GM18951 (cell line): ENCODE results near the gene CRBN.

ENCODE experiments used
- POLR2A ChIP-seq: IDR thresholded peaks from 4 replicates; pipeline ENCODE4 v1.6.1; 2011; ENCODE audit warnings: mild to moderate bottlenecking; ENCODE audit not compliant: insufficient read length, insufficient read depth; ENCODE audit errors: extremely low read depth
- in situ Hi-C: fragments of 300-500 bp; cut with MboI; formaldehyde crosslinking; loops from one replicate; pipeline ENCODE4 v1.12.0; 2022; ENCODE audit warnings: low sequenced_read_pairs, mixed read lengths, inconsistent platforms; ENCODE audit not compliant: unreplicated experiment

Gene CRBN

GRCh38 chr3:3154879-3155610 lies 24.4 kb downstream of the CRBN start:
- in situ Hi-C loops = no loop called here
- no peak for TF ChIP-seq POLR2A

- TF ChIP-seq POLR2A = no peak
- in situ Hi-C loops = no loop called here
Measured at GRCh38 chr3:3151513-3151912, 28.0 kb downstream of the CRBN start.

GRCh38 chr3:3149560-3149959 lies 29.9 kb downstream of the CRBN start:
- no peak for TF ChIP-seq POLR2A
- in situ Hi-C loops = no loop called here

GRCh38 chr3:3145831-3146230 lies 33.7 kb downstream of the CRBN start:
- in situ Hi-C loops = no loop called here

GRCh38 chr3:3141939-3142338 lies 37.6 kb downstream of the CRBN start:
- no peak for TF ChIP-seq POLR2A
- in situ Hi-C loops = no loop called here

More at GRCh38 chr3:3145831-3146230, 33.7 kb downstream of the CRBN start:
- TF ChIP-seq POLR2A = no peak

GRCh38 chr3:3137526-3137925 lies 42.0 kb downstream of the CRBN start:
- TF ChIP-seq POLR2A = no peak
- in situ Hi-C loops = no loop called here

GRCh38 chr3:3134750-3135448 lies 44.6 kb downstream of the CRBN start:
- no peak for TF ChIP-seq POLR2A
- in situ Hi-C loops = no loop called here

GRCh38 chr3:3133500-3133899 lies 46.0 kb downstream of the CRBN start:
- in situ Hi-C loops = no loop called here

GRCh38 chr3:3129579-3129978 lies 49.9 kb downstream of the CRBN start:
- no peak for TF ChIP-seq POLR2A
- in situ Hi-C loops = no loop called here

More at GRCh38 chr3:3133500-3133899, 46.0 kb downstream of the CRBN start:
- TF ChIP-seq POLR2A = no peak

- TF ChIP-seq POLR2A = no peak
- in situ Hi-C loops = no loop called here
Measured at GRCh38 chr3:3127432-3128010, 52.0 kb downstream of the CRBN start.

- peak; percentile 97 for TF ChIP-seq POLR2A
- in situ Hi-C loops = no loop called here
Measured at GRCh38 chr3:3126477-3127431, 52.7 kb downstream of the CRBN start, which contains the start of gene TRNT1. TSS of gene TRNT1 (plus strand) at chr3:3126940. CDS start at chr3:3129041, 2,101 bp downstream.

- no peak for TF ChIP-seq POLR2A
- in situ Hi-C loops = no loop called here
Measured at GRCh38 chr3:3125977-3126376, 53.5 kb downstream of the CRBN start.

- TF ChIP-seq POLR2A = no peak
- in situ Hi-C loops = no loop called here
Measured at GRCh38 chr3:3119393-3119851, 60.1 kb downstream of the CRBN start.

- no peak for TF ChIP-seq POLR2A
- in situ Hi-C loops = no loop called here
Measured at GRCh38 chr3:3117651-3118050, 61.8 kb downstream of the CRBN start.
